Stimulated activated CD8-positive, alpha-beta memory T cell treated with anti-CD3 and anti-CD28 coated beads, Interleukin-4, amount 100 ng/mL, for 24 hours (primary cell): ENCODE data around the gene RHBDF1.
A peak's percentile ranks its signal among the peaks of the same experiment; 100 is the strongest.

Source experiments
- DNase-seq: peaks from one replicate; pipeline ENCODE4 v3.0.0-alpha.2; 2020; ENCODE audit warnings: low read depth

Gene RHBDF1

DNA sequence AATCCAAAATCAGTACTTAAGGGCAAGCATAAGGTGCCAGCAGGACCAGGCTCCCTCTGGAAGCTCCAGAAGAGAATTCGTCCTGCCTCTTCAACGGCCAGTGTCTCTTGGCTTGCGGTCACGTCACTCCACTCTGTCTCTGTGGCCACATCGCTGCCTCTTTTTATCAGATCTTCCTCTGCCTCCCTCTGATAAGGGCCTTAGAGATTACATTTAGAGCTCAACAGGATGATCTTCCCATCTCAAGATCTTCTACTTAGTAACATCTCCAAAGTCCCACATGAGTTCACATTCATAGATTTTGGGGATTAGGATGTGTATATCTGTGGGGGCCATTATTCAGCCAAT, 22.5 kb upstream of the RHBDF1 start:
- DNase-seq, result no peak

DNA sequence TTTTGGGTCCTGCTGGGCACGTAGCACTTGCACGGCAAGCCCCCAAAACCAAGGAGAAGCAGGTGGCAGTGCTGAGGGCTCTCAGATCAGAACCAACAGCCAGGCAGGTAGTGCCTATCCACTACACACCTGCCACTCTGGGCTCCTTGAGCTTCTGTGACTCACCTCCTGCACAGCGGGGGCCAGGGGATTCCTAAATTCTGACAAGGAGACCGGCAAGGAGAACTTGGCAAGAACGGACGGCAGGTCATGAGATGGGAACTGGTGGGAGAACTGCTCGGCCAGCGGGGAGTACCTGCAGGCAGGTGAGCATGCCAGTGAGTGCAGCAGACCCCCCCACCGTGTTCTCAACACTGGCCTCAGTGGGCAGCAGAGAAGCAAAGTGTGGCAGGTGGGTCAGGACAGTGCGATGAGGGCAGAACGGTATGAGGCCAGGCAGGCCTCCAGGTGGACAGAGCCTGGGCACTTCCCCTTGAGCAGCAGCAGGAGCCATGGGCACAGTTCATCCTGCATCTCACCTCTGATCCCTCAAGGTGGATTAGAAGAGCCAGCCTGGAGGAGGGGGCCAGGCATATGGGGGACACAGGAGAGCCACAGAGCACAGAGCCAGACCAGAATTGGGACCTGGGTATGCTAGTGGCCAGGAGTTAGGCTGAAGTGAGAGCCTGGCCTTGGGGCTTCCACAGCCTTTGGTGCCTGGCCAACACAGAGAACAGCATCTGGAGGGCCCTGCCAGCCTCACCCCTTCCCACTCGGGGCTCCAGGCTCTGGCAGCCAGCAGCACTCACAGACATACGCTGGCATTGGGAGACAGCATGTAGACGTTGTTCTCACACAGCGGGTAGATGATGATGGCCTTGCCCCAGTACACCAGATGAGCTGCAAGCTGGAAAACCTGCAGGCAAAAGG, 20.3 kb upstream of the RHBDF1 start:
- no peak for DNase-seq

DNA sequence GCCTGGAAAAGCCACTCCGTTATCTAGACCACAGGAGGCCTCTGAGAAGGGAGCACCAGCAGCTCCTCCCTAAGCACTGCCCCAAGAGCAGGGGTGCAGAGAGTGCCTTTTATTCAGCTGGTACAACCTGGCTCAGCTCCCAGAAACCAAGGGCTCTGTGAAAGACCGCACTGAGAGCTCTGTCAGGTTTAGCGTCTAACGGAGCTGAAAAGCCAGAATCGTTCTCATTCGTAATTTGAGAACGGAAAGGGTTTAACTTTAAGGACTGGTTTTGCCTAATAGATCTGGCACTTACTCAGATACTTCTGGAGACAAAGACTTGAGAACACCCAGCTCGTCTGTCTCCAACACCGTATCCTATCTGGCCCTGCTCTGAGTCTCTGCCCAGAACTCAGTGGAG, 19.1 kb upstream of the RHBDF1 start:
- DNase-seq, result no peak

DNA sequence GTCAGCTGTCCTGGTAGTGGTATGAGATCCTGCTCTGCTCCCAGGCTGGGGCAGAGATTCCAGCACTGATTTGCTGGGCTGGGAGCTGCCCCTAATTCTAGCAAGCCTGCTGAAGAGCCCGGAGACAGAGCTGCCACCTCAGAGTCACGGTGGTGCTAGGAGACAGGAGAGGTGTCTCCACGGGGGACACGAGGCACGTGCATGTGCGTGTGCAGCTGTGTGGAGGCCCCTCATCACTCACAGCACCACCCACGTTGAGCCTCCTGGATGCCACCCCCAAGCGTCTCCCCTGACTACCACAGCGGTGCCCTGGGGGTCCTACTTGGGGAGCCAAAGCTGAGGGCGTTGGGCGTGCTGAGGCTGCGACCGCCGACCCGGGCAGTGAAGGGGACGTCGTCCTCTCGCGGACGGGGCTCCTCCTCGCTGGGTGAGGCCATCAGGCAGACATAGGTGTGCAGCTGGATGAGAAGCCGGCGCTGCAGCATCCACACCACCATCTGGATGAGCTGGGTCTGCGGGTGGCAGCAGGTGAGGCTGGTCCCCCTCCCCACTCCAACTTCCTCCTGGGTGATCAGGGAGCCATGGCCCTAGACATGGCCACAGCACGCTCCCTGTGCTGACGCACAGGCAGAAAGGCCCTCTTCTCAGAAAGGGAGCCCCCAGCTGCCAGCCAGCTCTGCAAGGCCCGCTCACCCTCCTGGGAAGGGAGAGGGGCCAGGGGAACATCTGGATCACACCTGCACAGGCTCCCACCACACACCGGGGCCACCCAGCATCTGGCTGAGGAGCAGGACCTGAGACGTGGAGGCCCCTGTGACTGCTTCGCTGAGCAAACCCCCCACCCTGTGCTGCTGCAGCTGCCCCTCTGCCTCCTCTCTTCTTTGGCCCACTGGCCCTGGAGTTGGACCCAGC, 17.2 kb upstream of the RHBDF1 start:
- DNase-seq, result no peak

GRCh38 chr16:88613-89012, 16.2 kb upstream of the RHBDF1 start:
- no peak for DNase-seq

GRCh38 chr16:86483-86952, 14.1 kb upstream of the RHBDF1 start:
- DNase-seq, result no peak

DNA sequence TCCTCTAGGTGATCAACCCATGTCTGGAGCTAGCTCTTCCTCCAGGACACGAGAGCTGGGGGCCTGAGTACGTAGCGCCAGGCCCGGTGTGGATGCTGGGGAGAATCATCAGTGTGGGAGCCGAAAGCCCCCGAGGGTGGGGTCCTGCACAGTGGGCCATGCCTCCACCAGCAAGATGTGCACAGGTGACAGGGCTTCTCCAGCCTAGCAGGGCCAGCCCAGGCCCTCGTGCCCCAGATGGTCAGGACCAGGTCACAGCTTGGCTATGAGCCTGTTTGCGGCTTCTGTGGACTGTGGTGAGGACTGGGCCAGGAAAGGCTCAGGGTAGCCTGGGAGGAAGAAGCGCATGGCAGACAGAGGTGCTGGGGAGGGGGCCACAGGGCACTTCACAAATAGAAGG, 13.4 kb upstream of the RHBDF1 start:
- DNase-seq, result no peak

DNA sequence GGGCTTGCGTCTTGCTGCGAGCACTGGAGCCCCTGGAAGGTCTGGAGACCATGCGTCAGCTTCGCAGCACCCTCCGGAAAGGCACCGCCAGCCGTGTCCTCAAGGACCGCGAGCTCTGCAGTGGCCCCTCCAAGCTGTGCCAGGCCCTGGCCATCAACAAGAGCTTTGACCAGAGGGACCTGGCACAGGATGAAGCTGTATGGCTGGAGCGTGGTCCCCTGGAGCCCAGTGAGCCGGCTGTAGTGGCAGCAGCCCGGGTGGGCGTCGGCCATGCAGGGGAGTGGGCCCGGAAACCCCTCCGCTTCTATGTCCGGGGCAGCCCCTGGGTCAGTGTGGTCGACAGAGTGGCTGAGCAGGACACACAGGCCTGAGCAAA, 13.0 kb upstream of the RHBDF1 start:
- DNase-seq, result no peak

DNA sequence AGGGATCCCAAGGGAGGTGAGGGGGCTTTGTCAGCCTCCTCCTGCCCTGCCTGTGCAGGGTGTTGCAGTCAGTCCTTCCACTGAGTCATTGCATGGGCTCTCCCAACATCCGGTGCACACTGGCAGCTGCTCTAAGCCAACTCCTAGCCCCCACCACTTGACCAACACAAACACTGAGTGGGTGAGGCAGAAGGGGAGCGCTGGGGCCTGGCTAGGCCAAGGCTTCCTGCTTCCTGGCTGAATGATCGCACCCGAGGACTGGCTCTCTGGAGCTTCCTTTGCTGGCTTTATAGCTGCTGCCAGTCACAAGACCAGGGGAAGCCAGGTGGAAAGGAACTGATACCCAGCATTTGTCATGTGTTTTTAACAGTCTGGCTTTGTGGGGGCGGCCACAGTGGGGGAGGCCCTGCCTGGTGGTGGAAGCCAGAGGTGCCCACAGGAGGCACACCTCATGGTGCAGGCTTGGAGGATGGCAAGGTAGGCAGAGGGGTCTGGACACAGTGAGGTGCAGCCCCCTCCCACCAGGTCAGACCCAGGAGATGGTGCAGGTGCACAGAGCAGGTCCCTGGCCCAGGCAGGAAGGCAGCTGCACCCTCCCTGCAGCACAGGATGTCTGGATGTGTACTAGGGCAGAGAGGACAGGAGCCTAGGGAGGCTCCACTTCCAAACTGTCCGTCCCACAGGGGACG, 12.4 kb upstream of the RHBDF1 start:
- DNase-seq, result peak; percentile 47

DNA sequence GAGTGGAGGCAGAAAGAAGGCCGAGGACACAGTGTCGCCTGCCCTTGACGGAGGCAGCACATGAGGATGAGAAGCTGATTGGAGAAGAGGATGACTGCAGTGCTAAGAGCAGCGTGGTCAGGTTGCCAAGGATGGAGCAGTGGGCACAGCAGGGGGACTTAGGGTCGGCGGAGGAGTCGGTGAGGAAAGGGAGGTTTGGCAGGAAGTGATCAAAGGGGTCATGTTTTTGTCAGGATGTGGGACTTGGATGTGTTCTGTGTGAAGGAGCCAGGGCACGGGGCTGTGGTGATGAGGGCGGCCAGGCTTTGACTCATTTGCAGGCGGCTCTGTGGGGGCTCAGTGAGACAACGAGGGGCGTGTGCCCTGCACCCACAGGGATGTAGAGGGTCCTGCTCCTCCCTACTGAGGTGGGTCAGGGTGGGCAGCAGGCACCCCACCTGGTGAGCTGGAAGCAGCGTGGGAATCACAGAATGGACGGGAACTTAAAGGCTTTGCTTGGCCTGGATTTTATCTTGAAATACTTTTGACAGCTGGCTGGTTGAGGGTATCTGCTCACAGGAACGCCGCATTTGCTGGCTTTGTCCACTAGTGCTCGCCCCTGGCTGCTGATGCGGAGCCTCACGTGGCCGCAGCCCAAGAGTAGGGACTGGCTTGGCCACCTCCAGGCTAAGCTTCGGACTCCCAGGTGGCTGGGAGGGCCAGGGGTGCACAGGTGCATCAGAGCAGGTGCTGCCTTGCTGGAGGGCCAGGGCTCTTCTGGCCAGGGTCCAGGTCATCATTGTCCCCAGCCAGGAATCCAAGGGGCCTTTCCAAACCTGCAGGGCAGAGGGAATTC, 11.6 kb upstream of the RHBDF1 start:
- no peak for DNase-seq

- no peak for DNase-seq
These were observed 10.7 kb upstream of the RHBDF1 start for GRCh38 chr16:83060-83603.

DNA sequence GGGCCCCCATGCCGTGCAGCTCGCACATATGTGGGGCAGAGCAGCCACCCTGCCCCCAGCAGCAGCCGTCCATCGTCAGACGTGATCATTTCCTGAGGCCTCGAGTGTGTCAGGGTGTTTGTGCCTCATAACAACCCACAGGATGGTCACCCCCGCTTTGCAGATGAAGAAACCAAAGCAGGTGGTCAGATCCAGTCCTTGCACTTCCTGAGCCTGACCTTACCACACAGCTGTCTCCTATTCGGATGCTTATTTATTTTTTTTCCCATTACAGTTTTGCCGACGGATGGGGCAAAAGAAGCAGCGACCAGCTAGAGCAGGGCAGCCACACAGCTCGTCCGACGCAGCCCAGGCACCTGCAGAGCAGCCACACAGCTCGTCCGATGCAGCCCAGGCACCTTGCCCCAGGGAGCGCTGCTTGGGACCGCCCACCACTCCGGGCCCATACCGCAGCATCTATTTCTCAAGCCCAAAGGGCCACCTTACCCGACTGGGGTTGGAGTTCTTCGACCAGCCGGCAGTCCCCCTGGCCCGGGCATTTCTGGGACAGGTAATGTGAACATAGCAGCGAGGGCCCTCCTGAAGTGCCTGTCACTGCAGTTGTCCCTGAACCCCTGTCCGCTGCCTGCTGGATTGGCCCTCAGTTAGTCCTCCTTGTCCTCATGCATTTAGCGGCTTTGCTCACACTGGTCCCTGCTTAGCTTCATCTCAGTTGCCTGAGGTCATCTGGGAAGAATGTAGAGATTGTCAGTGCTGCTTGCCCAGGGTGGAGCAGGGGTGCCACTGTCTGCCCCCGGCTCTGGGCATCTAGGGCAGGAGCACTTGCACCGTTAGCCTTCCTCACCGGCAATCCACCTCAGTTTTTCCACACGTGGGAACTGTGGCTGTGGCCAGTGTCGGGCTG, 7.0 kb upstream of the RHBDF1 start:
- DNase-seq, result no peak

DNA sequence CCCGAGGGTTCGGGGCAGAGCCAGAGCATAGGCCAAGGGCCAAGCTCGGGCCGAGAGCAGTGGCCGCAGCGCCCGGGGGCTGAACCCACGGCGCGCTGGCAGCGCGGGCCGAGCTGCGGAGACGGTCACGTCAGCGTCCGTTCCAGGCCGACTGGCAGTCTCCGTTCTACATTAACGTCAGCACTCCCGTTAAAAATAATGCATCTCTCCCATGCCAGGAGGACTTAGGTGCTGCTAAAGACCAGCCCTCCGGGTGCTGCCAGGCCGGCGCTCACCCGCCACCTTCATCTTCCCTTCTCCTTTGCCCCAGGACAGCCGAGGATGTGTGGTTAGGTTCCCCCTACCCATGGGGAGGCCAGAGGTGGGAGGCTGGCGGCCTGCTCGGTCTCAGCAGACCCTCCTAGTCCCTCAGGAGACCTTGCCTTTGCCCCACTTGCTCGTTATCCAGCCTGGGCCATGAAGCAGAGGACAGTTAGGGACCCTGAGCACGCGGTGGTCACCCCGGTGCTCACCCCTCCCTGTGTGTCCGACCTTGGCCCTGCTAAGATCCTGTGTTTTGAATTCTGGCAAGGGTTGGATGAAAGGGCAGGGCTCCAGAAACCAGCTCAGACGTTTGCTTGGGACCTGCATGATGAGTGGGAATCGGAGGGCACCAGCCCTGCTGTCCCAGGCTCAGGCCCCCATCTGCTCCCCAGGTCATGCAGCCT, 6.2 kb upstream of the RHBDF1 start:
- DNase-seq, result no peak

DNA sequence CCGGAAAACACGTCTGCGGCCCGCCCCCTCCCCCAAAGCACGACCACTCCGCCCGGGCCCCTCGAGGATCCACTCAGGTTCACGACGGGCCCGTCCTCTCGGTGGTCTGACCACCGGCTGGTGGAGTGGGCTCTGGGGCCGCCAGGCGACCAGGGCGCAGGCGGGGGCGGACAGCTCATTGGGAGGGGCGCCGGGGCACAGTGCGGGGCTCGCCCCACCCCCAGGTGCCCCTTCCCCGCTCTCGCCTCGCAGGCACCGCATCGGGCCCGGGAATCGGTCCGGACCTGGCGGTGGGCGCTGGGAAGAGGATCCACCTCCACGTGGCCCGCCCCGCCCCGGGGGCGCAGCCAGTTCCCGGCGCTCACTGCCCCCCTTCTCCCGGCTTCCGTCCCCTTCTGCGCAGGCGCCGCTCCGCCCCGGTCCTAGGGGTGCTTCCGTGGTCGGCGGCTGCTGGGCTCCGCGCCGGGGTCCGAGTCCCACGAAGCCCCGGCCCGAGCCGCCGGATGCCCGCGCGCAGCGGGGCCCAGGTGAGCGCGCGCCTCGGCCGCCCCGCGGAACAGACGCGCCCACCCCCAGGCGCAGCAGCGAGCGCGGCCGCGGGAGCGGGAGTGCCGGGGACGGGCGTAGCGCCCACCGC, 5.5 kb upstream of the RHBDF1 start, which contains the start of gene MPG:
Gene MPG, plus strand, starts transcription at position 419 of the 637 bp plus-strand sequence. Its CDS starts 85 bp downstream, at position 504.
- DNase-seq, result peak; percentile 78

- DNase-seq, result peak; percentile 9
These were observed 4.9 kb upstream of the RHBDF1 start for GRCh38 chr16:77273-77806.

DNA sequence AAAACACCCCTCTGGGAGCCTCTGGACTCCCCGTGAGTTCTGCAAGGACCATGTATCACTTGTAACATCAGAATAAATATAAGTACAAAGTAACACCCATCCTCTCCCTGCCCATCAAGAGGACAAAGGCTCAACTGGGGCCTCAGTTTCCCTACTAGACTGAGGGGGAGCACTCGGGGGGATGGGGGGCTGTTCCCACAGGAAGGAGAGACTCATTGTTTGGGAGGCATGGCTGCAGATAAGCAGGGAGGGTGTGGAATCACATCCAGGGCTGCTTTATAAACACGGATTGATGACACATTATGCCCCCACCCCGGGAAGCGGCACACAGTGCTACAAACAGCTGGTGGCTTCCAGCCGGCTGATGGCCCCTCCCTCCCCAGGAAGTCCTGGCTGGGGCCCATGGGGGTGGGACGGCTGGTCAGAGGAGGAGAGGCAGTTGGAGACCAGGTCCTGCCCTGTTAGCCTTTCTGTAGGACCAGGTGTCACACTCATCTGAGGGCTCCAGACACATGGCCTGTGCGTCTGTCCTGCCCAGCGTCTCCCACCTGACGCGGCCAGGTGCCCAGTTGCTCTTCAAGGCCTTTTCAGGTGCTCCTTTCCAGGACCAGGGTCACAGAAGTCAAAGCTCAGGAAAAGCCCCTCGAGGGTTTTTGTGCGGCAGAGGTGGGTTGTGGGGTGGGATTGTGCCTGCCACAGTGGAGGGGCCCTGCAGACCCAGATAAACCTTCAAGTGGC, 4.3 kb upstream of the RHBDF1 start:
- no peak for DNase-seq

DNA sequence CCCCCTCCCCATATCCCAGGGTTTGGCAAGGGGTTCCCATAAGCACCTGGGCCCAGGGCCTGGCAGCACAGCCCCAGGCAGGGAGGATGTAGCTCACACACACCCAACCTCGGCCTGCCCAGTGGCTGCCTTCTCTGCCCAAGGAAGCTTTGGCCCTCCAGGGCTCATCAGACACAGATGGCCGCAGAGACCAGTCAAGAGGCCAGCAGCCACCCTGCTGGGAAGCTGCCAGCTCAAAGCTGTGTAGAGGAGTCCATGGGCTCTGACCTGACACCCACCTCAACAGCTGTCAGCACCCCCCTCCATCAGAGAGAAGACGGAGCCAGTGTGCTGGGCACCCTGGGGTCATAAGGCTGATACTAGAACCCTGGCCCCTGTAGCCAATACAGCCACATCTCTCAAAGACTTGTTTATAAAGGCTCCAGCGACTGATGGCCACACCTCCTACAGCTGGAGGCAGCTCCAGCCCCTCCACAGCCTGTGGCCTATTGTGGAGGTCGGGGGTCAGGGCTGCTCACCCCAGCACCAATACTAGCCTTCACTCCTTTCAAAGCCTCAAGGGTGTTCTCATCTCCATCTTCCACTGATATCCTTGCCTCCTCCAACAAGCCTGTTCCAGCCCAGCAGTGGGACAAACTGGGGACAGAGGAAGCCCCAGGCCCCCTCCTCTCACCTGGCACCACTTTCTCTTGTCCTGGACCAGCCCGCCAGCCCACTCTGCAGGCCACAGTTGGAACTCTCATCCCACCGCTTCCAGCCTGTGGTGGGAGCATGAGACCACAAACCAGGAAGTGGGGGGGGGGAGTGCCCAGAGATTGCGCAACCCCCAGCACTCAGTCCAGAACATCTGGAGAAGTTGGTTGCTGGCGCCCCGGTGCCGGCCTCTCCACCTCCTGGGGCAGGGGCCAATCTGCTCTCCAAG, 3.4 kb upstream of the RHBDF1 start:
- DNase-seq, result no peak
